IPS-18a (cell line): ENCODE results near the gene GOLIM4.

Experiments used
- H3K27ac ChIP-seq: one replicate; pipeline ENCODE4 v1.5.1; 2013; ENCODE audit warnings: low read length
- H3K27me3 ChIP-seq: one replicate; pipeline ENCODE4 v1.6.1; 2013; ENCODE audit warnings: mild to moderate bottlenecking, low read length; ENCODE audit not compliant: control insufficient read depth, insufficient read depth
- H3K36me3 ChIP-seq: one replicate; pipeline ENCODE4 v1.6.1; 2013; ENCODE audit warnings: low read depth, low read length; ENCODE audit not compliant: control insufficient read depth
- H3K4me1 ChIP-seq: one replicate; pipeline ENCODE4 v1.6.1; 2013; ENCODE audit warnings: low read depth, low read length; ENCODE audit not compliant: control insufficient read depth
- H3K4me3 ChIP-seq: one replicate; pipeline ENCODE4 v1.5.1; 2013; ENCODE audit warnings: low read length
- H3K9ac ChIP-seq: one replicate; pipeline ENCODE4 v1.6.1; 2013; ENCODE audit warnings: mild to moderate bottlenecking, low read length, moderate library complexity
- H3K9me3 ChIP-seq: one replicate; pipeline ENCODE4 v1.6.1; 2013; ENCODE audit warnings: low read depth, low read length; ENCODE audit not compliant: control insufficient read depth

Gene GOLIM4

DNA sequence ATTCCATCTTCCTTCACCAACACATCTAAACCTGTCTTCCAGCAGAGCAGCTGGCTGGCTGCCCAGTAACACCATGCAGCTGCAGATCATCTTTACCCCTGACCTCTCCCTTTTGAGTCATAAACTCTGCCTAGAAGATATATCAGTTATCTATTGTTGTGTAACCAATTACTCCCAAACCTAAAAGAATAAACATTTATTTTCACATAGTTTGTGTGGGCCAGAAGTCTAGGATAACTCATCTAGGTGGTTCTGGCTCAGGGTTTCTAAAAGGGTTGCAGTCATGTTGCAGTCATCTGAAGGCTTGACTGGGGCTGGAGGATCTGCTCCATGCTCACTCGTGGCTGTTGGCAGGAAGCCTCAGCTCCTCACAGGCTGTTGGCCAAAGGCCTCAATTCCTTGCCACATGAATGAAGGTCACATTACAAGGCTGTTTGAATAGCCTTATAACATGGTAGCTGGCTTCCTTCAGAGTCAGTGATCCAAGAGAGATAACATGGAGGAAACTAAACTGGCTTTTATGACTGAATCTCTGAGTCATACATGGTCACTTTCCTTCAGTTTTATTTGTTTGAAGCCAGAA, 92.8 kb downstream of the GOLIM4 start:
- Histone ChIP-seq H3K36me3 (no peaks in the 10 kb centered on the region), H3K9me3 (no peaks in the 10 kb centered on the region), H3K4me3 (no peak overlapping the region), H3K27ac (no peak overlapping the region), H3K27me3 (no peaks in the 10 kb centered on the region), H3K9ac (no peak overlapping the region), H3K4me1 (no peaks in the 10 kb centered on the region)

GRCh38 chr3:168001244-168001643, 94.5 kb downstream of the GOLIM4 start:
- no peaks in the 10 kb centered on the region for H3K9me3 ChIP-seq
- H3K9ac ChIP-seq = no peak overlapping the region
- no peaks in the 10 kb centered on the region for H3K27me3 ChIP-seq
- no peaks in the 10 kb centered on the region for H3K4me1 ChIP-seq
- H3K36me3 ChIP-seq = no peaks in the 10 kb centered on the region
- H3K27ac ChIP-seq = no peak overlapping the region
- H3K4me3 ChIP-seq = no peak overlapping the region

DNA sequence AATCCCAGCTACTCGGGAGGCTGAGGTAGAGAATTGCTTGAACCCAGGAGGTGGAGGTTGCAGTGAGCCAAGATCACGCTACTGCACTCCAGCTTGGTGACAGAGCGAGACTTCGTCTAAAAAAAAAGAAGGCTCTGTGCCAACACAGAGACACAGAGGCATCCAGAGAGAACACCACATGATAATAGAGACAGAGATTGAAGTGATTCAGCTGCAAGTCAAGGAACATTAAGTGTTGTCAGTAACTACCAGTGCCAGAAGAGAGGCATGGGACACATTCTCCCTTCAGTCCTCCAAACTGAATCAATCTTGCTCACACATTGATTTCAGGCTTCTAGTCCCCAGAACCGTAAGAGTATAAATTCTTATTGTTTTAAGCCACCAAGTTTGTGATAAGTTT, 97.5 kb downstream of the GOLIM4 start:
- no peaks in the 10 kb centered on the region for H3K4me1 ChIP-seq
- H3K9me3 ChIP-seq = no peaks in the 10 kb centered on the region
- no peaks in the 10 kb centered on the region for H3K36me3 ChIP-seq
- no peak overlapping the region for H3K27ac ChIP-seq
- H3K9ac ChIP-seq = no peak overlapping the region
- no peak overlapping the region for H3K4me3 ChIP-seq
- no peaks in the 10 kb centered on the region for H3K27me3 ChIP-seq

- Histone ChIP-seq H3K9ac (no peak overlapping the region), H3K27ac (no peak overlapping the region), H3K9me3 (no peaks in the 10 kb centered on the region), H3K36me3 (no peaks in the 10 kb centered on the region), H3K4me1 (no peaks in the 10 kb centered on the region), H3K4me3 (no peak overlapping the region), H3K27me3 (no peaks in the 10 kb centered on the region)
These were observed 99.2 kb downstream of the GOLIM4 start for GRCh38 chr3:167996514-167996913.

GRCh38 chr3:167992381-167992780, 103.3 kb downstream of the GOLIM4 start:
- no peak overlapping the region for H3K4me3 ChIP-seq
- H3K9ac ChIP-seq = no peak overlapping the region
- H3K27me3 ChIP-seq = no peaks in the 10 kb centered on the region
- no peak overlapping the region for H3K27ac ChIP-seq
- H3K4me1 ChIP-seq = no peaks in the 10 kb centered on the region
- no peaks in the 10 kb centered on the region for H3K9me3 ChIP-seq
- no peaks in the 10 kb centered on the region for H3K36me3 ChIP-seq

DNA sequence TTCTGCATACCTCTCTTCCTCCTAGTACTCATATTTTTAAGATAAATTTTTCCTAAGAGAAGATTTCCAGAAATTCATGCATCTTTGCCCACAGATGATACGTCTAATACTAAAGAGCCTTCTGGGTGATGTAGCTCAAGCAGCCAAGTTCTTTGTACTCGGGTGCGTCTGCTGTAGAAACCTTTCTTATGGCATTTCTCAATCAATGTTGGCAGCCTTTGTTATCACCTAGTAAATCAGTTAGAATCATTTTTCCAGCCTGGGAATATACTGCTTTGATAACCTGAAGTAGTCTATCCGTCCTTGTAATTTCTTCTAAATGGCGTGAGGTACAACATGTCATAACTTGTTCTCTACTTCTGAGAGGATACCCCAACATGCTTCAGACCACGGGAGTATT, 104.5 kb downstream of the GOLIM4 start:
- no peaks in the 10 kb centered on the region for H3K36me3 ChIP-seq
- no peaks in the 10 kb centered on the region for H3K4me1 ChIP-seq
- H3K27me3 ChIP-seq = no peaks in the 10 kb centered on the region
- H3K9me3 ChIP-seq = no peaks in the 10 kb centered on the region
- no peak overlapping the region for H3K4me3 ChIP-seq
- H3K27ac ChIP-seq = no peak overlapping the region
- no peak overlapping the region for H3K9ac ChIP-seq

- Histone ChIP-seq H3K36me3 (no peaks in the 10 kb centered on the region), H3K9me3 (no peaks in the 10 kb centered on the region), H3K4me1 (no peaks in the 10 kb centered on the region), H3K27ac (no peak overlapping the region), H3K9ac (no peak overlapping the region), H3K4me3 (no peak overlapping the region), H3K27me3 (no peaks in the 10 kb centered on the region)
These were observed 105.7 kb downstream of the GOLIM4 start for GRCh38 chr3:167989999-167990398.

GRCh38 chr3:167989066-167989465, 106.7 kb downstream of the GOLIM4 start:
- H3K36me3 ChIP-seq = no peaks in the 10 kb centered on the region
- H3K4me3 ChIP-seq = no peak overlapping the region
- no peaks in the 10 kb centered on the region for H3K9me3 ChIP-seq

DNA sequence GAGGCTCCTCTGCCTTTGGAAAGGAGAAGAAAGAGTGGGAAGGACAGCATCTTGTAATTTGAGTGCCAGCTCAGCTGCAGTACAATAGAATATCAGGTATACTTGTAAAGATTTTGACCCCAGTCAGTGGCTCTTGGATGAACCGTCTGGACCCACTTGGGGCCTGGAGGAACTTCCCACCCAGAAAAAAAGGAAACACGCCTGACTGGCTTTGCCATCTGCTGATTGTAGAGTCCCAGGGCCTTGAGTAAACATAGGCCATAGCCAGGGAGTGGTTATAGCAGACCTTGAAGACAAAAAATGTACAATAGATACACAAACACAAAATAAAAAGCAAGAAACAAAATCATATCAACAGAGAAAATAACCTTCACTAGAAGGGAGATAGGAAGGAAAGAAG, 112.1 kb downstream of the GOLIM4 start:
- Histone ChIP-seq H3K4me3 (no peak overlapping the region), H3K9ac (no peak overlapping the region), H3K9me3 (no peaks in the 10 kb centered on the region), H3K4me1 (no peaks in the 10 kb centered on the region), H3K36me3 (no peaks in the 10 kb centered on the region), H3K27me3 (no peaks in the 10 kb centered on the region), H3K27ac (no peak overlapping the region)

More at GRCh38 chr3:167989066-167989465, 106.7 kb downstream of the GOLIM4 start:
- H3K9ac ChIP-seq = no peak overlapping the region
- no peaks in the 10 kb centered on the region for H3K27me3 ChIP-seq
- H3K27ac ChIP-seq = no peak overlapping the region
- H3K4me1 ChIP-seq = no peaks in the 10 kb centered on the region

DNA sequence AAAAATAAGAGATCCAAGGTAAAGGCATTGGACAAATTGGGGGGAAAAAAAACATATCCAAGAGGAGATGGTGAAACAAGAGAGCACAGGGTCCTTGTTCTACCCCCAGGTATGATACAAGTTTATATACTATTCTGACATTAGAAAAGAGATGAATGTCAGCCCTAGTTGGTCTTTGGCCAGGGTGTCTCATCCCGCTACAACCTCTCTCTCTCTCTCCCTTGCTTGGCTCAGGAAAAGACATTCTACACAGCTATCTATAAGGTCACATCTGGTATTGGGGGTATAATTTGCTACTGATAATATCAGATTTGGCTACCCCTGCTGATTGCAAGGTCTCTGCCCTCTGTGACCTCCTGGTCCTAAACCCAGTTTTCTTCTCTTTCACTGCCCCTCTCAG, 117.2 kb downstream of the GOLIM4 start:
- H3K36me3 ChIP-seq = no peaks in the 10 kb centered on the region
- H3K9me3 ChIP-seq = no peaks in the 10 kb centered on the region
- H3K27ac ChIP-seq = no peak overlapping the region
- no peaks in the 10 kb centered on the region for H3K4me1 ChIP-seq
- no peaks in the 10 kb centered on the region for H3K27me3 ChIP-seq
- no peak overlapping the region for H3K9ac ChIP-seq
- no peak overlapping the region for H3K4me3 ChIP-seq

GRCh38 chr3:167978071-167978470, 117.7 kb downstream of the GOLIM4 start:
- Histone ChIP-seq H3K4me1 (no peaks in the 10 kb centered on the region), H3K4me3 (no peak overlapping the region), H3K9ac (no peak overlapping the region), H3K27me3 (no peaks in the 10 kb centered on the region), H3K9me3 (no peaks in the 10 kb centered on the region), H3K36me3 (no peaks in the 10 kb centered on the region), H3K27ac (no peak overlapping the region)

DNA sequence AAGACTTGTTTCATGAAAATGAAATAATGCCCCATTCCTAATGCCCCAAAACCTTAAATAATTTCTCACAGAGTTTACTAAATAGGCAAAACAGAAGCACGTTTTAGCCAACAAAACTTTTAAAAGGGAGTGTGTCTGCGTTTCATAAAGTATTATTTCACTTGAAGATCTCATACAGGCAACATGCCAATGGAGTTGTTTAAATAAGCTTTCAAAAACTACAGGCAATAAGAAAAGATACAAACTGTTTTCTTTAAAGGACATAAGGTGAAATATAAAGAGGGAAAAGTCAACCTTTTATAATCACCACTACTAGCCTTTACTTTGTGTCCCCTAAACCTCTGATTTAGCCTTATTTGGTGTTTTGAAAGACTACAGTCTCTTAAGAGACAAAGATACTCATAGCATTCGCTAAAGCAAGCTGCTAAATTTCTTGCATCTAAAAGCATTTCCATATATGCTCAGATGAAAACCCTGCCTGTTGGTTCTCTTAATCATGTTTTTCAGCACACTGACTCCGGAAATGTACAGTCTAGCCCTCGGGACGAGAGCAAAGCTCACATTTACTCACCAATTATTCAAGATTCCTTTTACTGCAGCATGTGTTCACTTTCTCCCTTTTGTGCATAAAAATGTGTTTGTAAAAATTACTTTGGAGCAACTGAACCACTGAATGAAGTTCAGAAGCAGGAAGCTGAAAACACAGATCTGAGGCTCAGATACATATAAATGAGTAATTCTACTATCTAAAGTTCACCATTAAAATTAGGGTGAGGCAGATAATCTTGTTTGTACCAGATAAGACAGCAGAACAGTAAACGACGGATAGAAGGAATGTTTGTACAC, 119.0 kb downstream of the GOLIM4 start:
- Histone ChIP-seq H3K4me3 (no peak overlapping the region), H3K4me1 (no peaks in the 10 kb centered on the region), H3K27ac (no peak overlapping the region), H3K27me3 (no peaks in the 10 kb centered on the region), H3K36me3 (no peaks in the 10 kb centered on the region), H3K9me3 (no peaks in the 10 kb centered on the region), H3K9ac (no peak overlapping the region)
